ENCODE data around the gene NBEA. TPM values are rescaled to one million over a fixed set of nuclear protein-coding genes. Genes with fewer than 3 reads are reported as not detected.

Gene NBEA
- total RNA-seq, 3 donors from 2014 or later (not counting 1 experiment from before 2014, with no cell fraction given): 0.27 to 0.66 (median 0.33) TPM

DNA sequence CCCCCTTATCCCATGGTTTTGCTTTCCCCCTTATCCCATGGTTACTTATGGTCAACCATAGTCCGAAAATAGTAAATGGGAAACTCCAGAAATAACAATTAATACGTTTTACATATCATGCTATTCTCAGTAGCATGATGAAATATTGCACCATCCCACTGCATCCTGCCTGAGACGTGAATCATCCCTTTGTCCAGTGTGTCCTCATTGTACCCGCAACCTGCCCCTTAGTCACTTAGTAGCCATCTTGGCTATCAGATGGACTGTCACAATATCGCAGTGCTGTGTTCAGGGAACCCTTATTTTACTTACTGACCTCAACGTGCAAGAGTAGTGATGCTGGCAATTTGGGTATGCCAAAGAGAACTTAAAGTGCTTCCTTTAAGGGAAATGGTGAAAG is 10.5 kb upstream of the NBEA start:
- DNase-seq: no peak
- Mint-ChIP-seq H3K27ac (no peak overlapping the region), H3K4me3 (no peak overlapping the region), H3K4me1 (no peaks in the 10 kb centered on the region), H3K9me3 (peaks cover 6 to 8% of the 10 kb centered on the region in 2 donors), H3K36me3 (no peaks in the 10 kb centered on the region), H3K27me3 (ENCODE audit: low read depth in 2 of 2) (peaks cover 0 to 2% of the 10 kb centered on the region in 2 donors)
- no peak overlapping the region for H3K27ac ChIP-seq (ENCODE audit: low read length)
- H3K27me3 ChIP-seq (ENCODE audit: control insufficient read depth, insufficient read depth, low read length): no peaks in the 10 kb centered on the region
- no peaks in the 10 kb centered on the region for H3K9me3 ChIP-seq (ENCODE audit: control insufficient read depth, insufficient read depth, low read length)
- no peak for ATAC-seq
- no peaks in the 10 kb centered on the region for H3K36me3 ChIP-seq (ENCODE audit: control insufficient read depth, insufficient read depth, low read length)
- WGBS (ENCODE audit: insufficient coverage): 77% methylated on average over 6 of the region's 6 CpGs
- intact Hi-C loops (cut with micrococcal nuclease): no loop called here
- TF ChIP-seq, protein P1, sequence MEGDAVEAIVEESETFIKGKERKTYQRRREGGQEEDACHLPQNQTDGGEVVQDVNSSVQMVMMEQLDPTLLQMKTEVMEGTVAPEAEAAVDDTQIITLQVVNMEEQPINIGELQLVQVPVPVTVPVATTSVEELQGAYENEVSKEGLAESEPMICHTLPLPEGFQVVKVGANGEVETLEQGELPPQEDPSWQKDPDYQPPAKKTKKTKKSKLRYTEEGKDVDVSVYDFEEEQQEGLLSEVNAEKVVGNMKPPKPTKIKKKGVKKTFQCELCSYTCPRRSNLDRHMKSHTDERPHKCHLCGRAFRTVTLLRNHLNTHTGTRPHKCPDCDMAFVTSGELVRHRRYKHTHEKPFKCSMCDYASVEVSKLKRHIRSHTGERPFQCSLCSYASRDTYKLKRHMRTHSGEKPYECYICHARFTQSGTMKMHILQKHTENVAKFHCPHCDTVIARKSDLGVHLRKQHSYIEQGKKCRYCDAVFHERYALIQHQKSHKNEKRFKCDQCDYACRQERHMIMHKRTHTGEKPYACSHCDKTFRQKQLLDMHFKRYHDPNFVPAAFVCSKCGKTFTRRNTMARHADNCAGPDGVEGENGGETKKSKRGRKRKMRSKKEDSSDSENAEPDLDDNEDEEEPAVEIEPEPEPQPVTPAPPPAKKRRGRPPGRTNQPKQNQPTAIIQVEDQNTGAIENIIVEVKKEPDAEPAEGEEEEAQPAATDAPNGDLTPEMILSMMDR (IDR thresholded peaks at IDR 0.05): no peak
- no peaks in the 10 kb centered on the region for H3K4me1 ChIP-seq (ENCODE audit: control insufficient read depth, insufficient read depth, low read length)
- H3K4me3 ChIP-seq (ENCODE audit: low read length): no peak overlapping the region

DNA sequence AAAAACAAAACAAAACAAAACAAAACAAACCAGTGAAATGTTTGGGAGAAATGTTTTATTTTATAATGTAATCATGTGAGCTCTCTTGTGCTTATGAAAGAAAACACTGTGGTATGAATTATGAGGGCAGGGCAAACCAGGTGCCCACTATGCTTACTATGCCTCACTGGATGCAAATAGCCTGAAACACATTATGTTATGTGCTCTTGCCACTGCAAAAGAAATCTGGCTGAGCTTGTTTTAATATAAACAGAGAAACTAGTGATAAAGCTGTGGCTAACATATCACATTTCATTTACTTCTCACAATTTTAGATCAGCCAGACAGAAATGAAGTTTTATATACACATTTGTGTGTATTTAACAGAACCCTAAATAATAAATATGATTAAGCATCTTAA is 8.7 kb upstream of the NBEA start:
- Histone ChIP-seq H3K27ac (ENCODE audit: low read length) (no peak overlapping the region), H3K4me1 (ENCODE audit: control insufficient read depth, insufficient read depth, low read length) (no peaks in the 10 kb centered on the region), H3K9me3 (ENCODE audit: control insufficient read depth, insufficient read depth, low read length) (no peaks in the 10 kb centered on the region), H3K27me3 (ENCODE audit: control insufficient read depth, insufficient read depth, low read length) (no peaks in the 10 kb centered on the region), H3K36me3 (ENCODE audit: control insufficient read depth, insufficient read depth, low read length) (no peaks in the 10 kb centered on the region), H3K4me3 (ENCODE audit: low read length) (no peak overlapping the region)
- Mint-ChIP-seq H3K27me3 (ENCODE audit: low read depth in 2 of 2) (peaks cover 0 to 2% of the 10 kb centered on the region in 2 donors), H3K27ac (no peak overlapping the region), H3K9me3 (peaks cover 6 to 8% of the 10 kb centered on the region in 2 donors), H3K4me1 (no peaks in the 10 kb centered on the region), H3K4me3 (no peak overlapping the region), H3K36me3 (no peaks in the 10 kb centered on the region)
- DNase-seq: no peak
- intact Hi-C loops (cut with micrococcal nuclease): no loop called here
- no peak for ATAC-seq
- TF ChIP-seq, protein P1 (IDR thresholded peaks at IDR 0.05): no peak

DNA sequence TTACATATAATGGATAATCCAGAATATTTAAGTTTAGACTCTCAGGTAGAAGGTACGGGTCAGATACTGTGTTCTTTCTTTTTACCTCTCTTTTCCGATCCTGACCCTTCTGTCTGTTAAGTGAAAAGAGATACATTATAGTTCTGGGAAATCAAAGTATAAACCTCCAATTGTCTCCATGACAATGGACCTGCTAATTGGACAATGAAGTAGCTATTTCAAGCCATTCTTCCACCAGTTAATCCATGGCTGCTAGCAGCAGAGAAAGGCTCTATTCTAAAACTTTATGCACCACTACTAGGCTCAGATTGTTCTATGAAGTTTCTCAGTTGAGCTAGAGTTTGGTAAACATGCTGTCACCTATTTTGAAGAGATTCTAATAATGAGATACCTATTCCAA is 8.3 kb upstream of the NBEA start:
- WGBS (ENCODE audit: insufficient coverage): no CpG with 5 or more reads among the region's 2 CpGs
- Histone ChIP-seq H3K36me3 (ENCODE audit: control insufficient read depth, insufficient read depth, low read length) (no peaks in the 10 kb centered on the region), H3K9me3 (ENCODE audit: control insufficient read depth, insufficient read depth, low read length) (no peaks in the 10 kb centered on the region), H3K4me1 (ENCODE audit: control insufficient read depth, insufficient read depth, low read length) (no peaks in the 10 kb centered on the region), H3K4me3 (ENCODE audit: low read length) (no peak overlapping the region), H3K27me3 (ENCODE audit: control insufficient read depth, insufficient read depth, low read length) (no peaks in the 10 kb centered on the region), H3K27ac (ENCODE audit: low read length) (no peak overlapping the region)
- DNase-seq (no peak), ATAC-seq (no peak)
- Mint-ChIP-seq H3K36me3 (no peaks in the 10 kb centered on the region), H3K4me3 (no peak overlapping the region), H3K9me3 (peaks cover 6% of the 10 kb centered on the region in 2 donors), H3K27ac (no peak overlapping the region), H3K4me1 (no peaks in the 10 kb centered on the region), H3K27me3 (ENCODE audit: low read depth in 2 of 2) (peaks cover 0 to 6% of the 10 kb centered on the region in 2 donors)
- TF ChIP-seq, protein P1 (IDR thresholded peaks at IDR 0.05): no peak
- intact Hi-C loops (cut with micrococcal nuclease): no loop called here

DNA sequence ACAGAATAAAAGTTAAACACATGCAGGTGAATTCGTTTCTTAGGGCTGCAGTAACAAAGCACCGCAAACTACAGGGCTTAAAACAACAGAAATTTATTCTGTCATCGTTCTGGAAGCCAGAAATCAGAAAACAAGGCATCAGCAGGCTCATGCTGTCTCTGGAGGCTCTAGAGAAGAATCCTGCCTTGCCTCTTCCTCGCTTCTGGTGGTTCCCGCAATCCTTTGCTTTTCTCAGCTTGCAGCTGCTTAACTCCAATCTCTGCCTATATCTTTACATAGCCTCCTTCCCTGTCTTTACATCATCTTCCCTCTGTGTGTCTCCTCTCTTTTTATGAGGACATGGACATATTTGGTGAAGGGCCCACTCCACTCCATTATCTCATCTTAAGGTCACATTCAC is 6.2 kb upstream of the NBEA start:
- no peak overlapping the region for H3K27ac ChIP-seq (ENCODE audit: low read length)
- peaks cover 5 to 6% of the 10 kb centered on the region in 2 donors for H3K9me3 Mint-ChIP-seq
- peaks cover 0 to 6% of the 10 kb centered on the region in 2 donors for H3K27me3 Mint-ChIP-seq (ENCODE audit: low read depth in 2 of 2)
- no peak for DNase-seq
- no peaks in the 10 kb centered on the region for H3K36me3 ChIP-seq (ENCODE audit: control insufficient read depth, insufficient read depth, low read length)
- intact Hi-C loops (cut with micrococcal nuclease): no loop called here
- H3K27ac Mint-ChIP-seq: no peak overlapping the region
- peaks cover 3% of the 10 kb centered on the region for H3K27me3 ChIP-seq (ENCODE audit: control insufficient read depth, insufficient read depth, low read length)
- ATAC-seq: no peak
- no peaks in the 10 kb centered on the region for H3K36me3 Mint-ChIP-seq
- H3K4me3 Mint-ChIP-seq: no peak overlapping the region
- H3K4me1 ChIP-seq (ENCODE audit: control insufficient read depth, insufficient read depth, low read length): no peaks in the 10 kb centered on the region
- no peaks in the 10 kb centered on the region for H3K9me3 ChIP-seq (ENCODE audit: control insufficient read depth, insufficient read depth, low read length)
- WGBS (ENCODE audit: insufficient coverage): 72% methylated on average over 5 of the region's 5 CpGs
- TF ChIP-seq, protein P1 (IDR thresholded peaks at IDR 0.05): no peak
- H3K4me1 Mint-ChIP-seq: no peaks in the 10 kb centered on the region
- no peak overlapping the region for H3K4me3 ChIP-seq (ENCODE audit: low read length)

Data from natural killer cell (primary cell).